Fibroblast of mammary gland (primary cell): Measurements from ENCODE around the gene BTF3L4.

Experiments used
- DNase-seq: peaks from one replicate; pipeline ENCODE4 v3.0.0-alpha.2; 2010; ENCODE audit warnings: low read depth
- H3K4me3 ChIP-seq: 2 replicates; pipeline ENCODE4 v1.5.1; 2011; ENCODE audit warnings: low read depth, mild to moderate bottlenecking, low read length, moderate library complexity; ENCODE audit not compliant: control insufficient read depth
- CTCF ChIP-seq: conservative IDR thresholded peaks from 2 replicates; pipeline ENCODE4 v1.5.1; 2011; ENCODE audit warnings: low read depth, low read length, inconsistent platforms; ENCODE audit not compliant: control insufficient read depth, insufficient read depth

The BTF3L4 gene

DNA sequence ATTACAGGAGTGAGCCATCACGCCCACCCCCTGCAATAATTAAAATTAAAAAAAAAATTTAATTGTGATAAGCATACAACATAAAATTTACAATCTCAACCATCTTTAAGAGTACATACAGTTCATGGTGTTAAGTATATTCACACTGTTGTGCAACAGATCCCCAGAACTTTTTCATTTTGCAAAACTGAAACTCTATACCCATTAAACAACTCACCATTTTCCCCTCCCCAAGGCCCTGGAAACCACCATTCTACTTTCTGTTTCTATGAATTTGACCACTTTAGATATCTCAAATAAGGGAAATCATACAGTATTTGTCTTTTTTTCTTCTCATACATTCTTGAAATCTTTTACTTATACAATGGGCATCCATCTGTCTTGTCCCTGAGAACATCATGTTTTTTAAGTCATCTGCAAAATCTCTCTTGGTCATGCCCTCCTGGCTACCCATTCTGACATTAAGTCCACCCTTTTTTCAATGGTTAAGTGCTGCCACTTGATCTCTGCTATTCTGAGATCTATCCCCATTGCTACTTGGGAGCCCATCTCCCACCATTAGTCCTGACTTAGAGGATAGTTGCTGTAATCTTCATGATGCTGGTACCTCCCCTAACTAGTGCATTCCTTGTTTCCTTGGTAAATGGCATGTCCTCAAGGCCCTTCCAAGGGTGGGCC is 46.4 kb downstream of the BTF3L4 start:
- DNase-seq: no peak
- no peak overlapping the region for H3K4me3 ChIP-seq

DNA sequence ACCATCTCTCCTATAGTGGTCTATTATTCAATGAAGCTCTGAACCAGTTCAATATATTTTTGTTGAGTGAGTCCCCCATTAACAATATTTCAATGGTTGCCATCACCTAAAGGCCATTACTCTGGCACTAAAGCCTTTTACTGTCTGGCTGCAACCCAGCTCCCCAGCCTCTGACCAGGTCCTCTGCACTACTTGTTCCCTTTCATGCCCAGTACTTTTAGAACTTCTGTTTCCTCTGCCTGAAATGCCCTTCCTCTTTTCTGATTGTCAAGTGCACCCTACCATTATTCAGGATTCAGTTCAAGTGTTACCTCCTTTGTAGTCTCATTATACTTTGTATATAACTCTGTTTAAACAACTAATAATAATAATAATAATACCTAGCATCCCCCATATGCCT is 55.4 kb downstream of the BTF3L4 start:
- no peak for TF ChIP-seq CTCF
- DNase-seq: no peak
- H3K4me3 ChIP-seq: no peak overlapping the region

More for the DNA sequence above, 46.4 kb downstream of the BTF3L4 start:
- no peak for TF ChIP-seq CTCF

GRCh38 chr1:52112489-52112888 is 56.4 kb downstream of the BTF3L4 start:
- H3K4me3 ChIP-seq: no peak overlapping the region
- no peak for DNase-seq
- TF ChIP-seq CTCF: no peak

GRCh38 chr1:52119301-52120079 is 63.4 kb downstream of the BTF3L4 start:
- no peak for TF ChIP-seq CTCF
- no peak for DNase-seq
- H3K4me3 ChIP-seq: no peak overlapping the region

GRCh38 chr1:52122384-52122783 is 66.3 kb downstream of the BTF3L4 start:
- no peak for TF ChIP-seq CTCF
- H3K4me3 ChIP-seq: no peak overlapping the region

GRCh38 chr1:52123622-52124021 is 67.5 kb downstream of the BTF3L4 start:
- no peak overlapping the region for H3K4me3 ChIP-seq
- DNase-seq: no peak
- no peak for TF ChIP-seq CTCF

More at GRCh38 chr1:52122384-52122783, 66.3 kb downstream of the BTF3L4 start:
- no peak for DNase-seq
